ENCODE results near the gene ZNF19. TPM values are rescaled to one million over a fixed set of nuclear protein-coding genes. Genes with fewer than 3 reads are reported as not detected.

ZNF19 gene
- total and polyA plus RNA-seq, 2 experiments from 2014 or later: 3.7 to 4.1 TPM

- 1% methylated on average over 3 of the region's 3 CpGs for WGBS (ENCODE audit: low lambda C conversion rate, missing lambda C conversion rate)
- DNase-seq (ENCODE audit: low spot score): peak; percentile 63
Observed at GRCh38 chr16:71499775-71500364, 10.7 kb upstream of the ZNF19 start.

GRCh38 chr16:71498031-71498430 is 8.9 kb upstream of the ZNF19 start:
- Histone ChIP-seq H3K27me3 (no peaks in the 10 kb centered on the region), H4K20me1 (ENCODE audit: insufficient read depth, poor library complexity, severe bottlenecking) (no peaks in the 10 kb centered on the region), H3K9me2 (replicated peaks; ENCODE audit: insufficient read depth) (no peaks in the 10 kb centered on the region), H3K36me3 (replicated peaks; ENCODE audit: insufficient read depth, low read depth) (no peaks in the 10 kb centered on the region), H3K4me2 (no peak overlapping the region), H3K9me3 (ENCODE audit: low read depth) (no peaks in the 10 kb centered on the region), H3K4me1 (ENCODE audit: insufficient read depth) (no peaks in the 10 kb centered on the region), H3K27ac (no peak overlapping the region), H3K4me3 (no peak overlapping the region), H2AFZ (no peak overlapping the region), H3K79me2 (no peaks in the 10 kb centered on the region)
- DNase-seq (ENCODE audit: low spot score): no peak
- WGBS (ENCODE audit: low lambda C conversion rate, missing lambda C conversion rate): 92% methylated on average over 3 of the region's 3 CpGs
- TF ChIP-seq CTCF (IDR thresholded peaks at IDR 0.05; ENCODE audit: poor library complexity) (no peak), EZH2 (IDR thresholded peaks at IDR 0.05; ENCODE audit: borderline replicate concordance) (no peak), EZH2phosphoT487 (IDR thresholded peaks at IDR 0.05; ENCODE audit: low read depth, severe bottlenecking, unreplicated experiment) (no peak)

More at GRCh38 chr16:71499775-71500364, 10.7 kb upstream of the ZNF19 start:
- H3K4me3 ChIP-seq: no peak overlapping the region
- no peak overlapping the region for H3K27ac ChIP-seq
- no peaks in the 10 kb centered on the region for H3K9me3 ChIP-seq (ENCODE audit: low read depth)
- no peaks in the 10 kb centered on the region for H3K27me3 ChIP-seq
- TF ChIP-seq CTCF (IDR thresholded peaks at IDR 0.05; ENCODE audit: poor library complexity) (peak; percentile 77), EZH2phosphoT487 (IDR thresholded peaks at IDR 0.05; ENCODE audit: low read depth, severe bottlenecking, unreplicated experiment) (no peak)
- H3K79me2 ChIP-seq: no peaks in the 10 kb centered on the region
- H3K9me2 ChIP-seq (replicated peaks; ENCODE audit: insufficient read depth): no peaks in the 10 kb centered on the region
- no peaks in the 10 kb centered on the region for H3K4me1 ChIP-seq (ENCODE audit: insufficient read depth)
- no peak overlapping the region for H3K4me2 ChIP-seq
- H4K20me1 ChIP-seq (ENCODE audit: insufficient read depth, poor library complexity, severe bottlenecking): no peaks in the 10 kb centered on the region
- H3K36me3 ChIP-seq (replicated peaks; ENCODE audit: insufficient read depth, low read depth): no peaks in the 10 kb centered on the region
- H2AFZ ChIP-seq: no peak overlapping the region

- WGBS (ENCODE audit: low lambda C conversion rate, missing lambda C conversion rate): 78% methylated on average over 3 of the region's 3 CpGs
- H3K4me3 ChIP-seq: no peak overlapping the region
- no peaks in the 10 kb centered on the region for H3K79me2 ChIP-seq
- no peaks in the 10 kb centered on the region for H3K27me3 ChIP-seq
- H4K20me1 ChIP-seq (ENCODE audit: insufficient read depth, poor library complexity, severe bottlenecking): no peaks in the 10 kb centered on the region
- H3K4me2 ChIP-seq: no peak overlapping the region
- H3K9me2 ChIP-seq (replicated peaks; ENCODE audit: insufficient read depth): no peaks in the 10 kb centered on the region
- H3K27ac ChIP-seq: no peak overlapping the region
- no peaks in the 10 kb centered on the region for H3K36me3 ChIP-seq (replicated peaks; ENCODE audit: insufficient read depth, low read depth)
- H2AFZ ChIP-seq: no peak overlapping the region
- no peak for DNase-seq (ENCODE audit: low spot score)
- no peaks in the 10 kb centered on the region for H3K9me3 ChIP-seq (ENCODE audit: low read depth)
- TF ChIP-seq EZH2 (IDR thresholded peaks at IDR 0.05; ENCODE audit: borderline replicate concordance) (no peak), CTCF (IDR thresholded peaks at IDR 0.05; ENCODE audit: poor library complexity) (no peak), EZH2phosphoT487 (IDR thresholded peaks at IDR 0.05; ENCODE audit: low read depth, severe bottlenecking, unreplicated experiment) (no peak)
- H3K4me1 ChIP-seq (ENCODE audit: insufficient read depth): no peaks in the 10 kb centered on the region
Observed at GRCh38 chr16:71493213-71493612, 4.1 kb upstream of the ZNF19 start.

All from hepatocyte (in vitro differentiated cells).